Right lobe of liver (tissue), 6 donors: ENCODE data around the gene TRABD. TPM values are rescaled to one million over a fixed set of nuclear protein-coding genes. Genes with fewer than 3 reads are reported as not detected.

Source experiments
- ATAC-seq, 4 donors: fragments of 200-7000 bp; cut with Tn5 transposase; one replicate each; pipeline ENCODE4 v1.9.1; 2020; ENCODE audit warnings: mild to moderate bottlenecking in 4 of 4, moderate library complexity in 4 of 4
- DNase-seq, 3 donors: peaks; one replicate each; pipeline ENCODE4 v3.0.0-alpha.2; 2020
- H3K27ac ChIP-seq, 3 donors: fragments of 200-600 bp; one replicate each; pipeline ENCODE4 v1.8.0; 2022
- H3K27me3 ChIP-seq, 2 donors: fragments of 200-600 bp; one replicate each; pipeline ENCODE4 v1.8.0; 2022
- H3K36me3 ChIP-seq, 4 donors: fragments of 200-600 bp; sonication (generic) in 1 of 4; one replicate each; pipeline versions ENCODE4 v1.5.1 to v1.8.0; 2017 to 2022; ENCODE audit warnings: control low read depth in 1 of 4
- H3K4me1 ChIP-seq, 4 donors: fragments of 200-600 bp; sonication (generic) in 1 of 4; one replicate each; pipeline versions ENCODE4 v1.5.1 to v1.8.0; 2017 to 2022; ENCODE audit warnings: control low read depth in 1 of 4
- H3K4me3 ChIP-seq, 3 donors: fragments of 200-600 bp; one replicate each; pipeline ENCODE4 v1.8.0; 2022
- H3K9me3 ChIP-seq, 4 donors: fragments of 200-600 bp; sonication (generic) in 1 of 4; one replicate each; pipeline versions ENCODE4 v1.5.1 to v1.8.0; 2017 to 2022; ENCODE audit warnings: control low read depth in 1 of 4
- CTCF ChIP-seq, 4 donors: fragments of 200-600 bp in 3 of 4; fragments of 450-650 bp in 1 of 4; IDR thresholded peaks; one replicate each; pipeline versions ENCODE4 v1.5.1 to v1.8.0; 2016 to 2022; ENCODE audit warnings: antibody characterized with exemption in 4 of 4, mild to moderate bottlenecking in 2 of 4
- POLR2A ChIP-seq: fragments of 450-650 bp; IDR thresholded peaks from one replicate; pipeline ENCODE4 v1.6.1; 2017; ENCODE audit warnings: antibody characterized with exemption, mild to moderate bottlenecking
- WGBS: methylation state at CpG from one replicate; pipeline ENCODE4 v1.1.6; 2018; ENCODE audit warnings: low coverage, low lambda C conversion rate; ENCODE audit not compliant: insufficient coverage; ENCODE audit errors: missing lambda C conversion rate; 5-methylcytosine and 5-hydroxymethylcytosine counted together
- intact Hi-C, 2 donors: fragments of 100-400 bp; cut with DNase I; formaldehyde crosslinking; loops; one replicate each; pipeline versions ENCODE4 v1.11.2 to v1.14.1; 2022
- total RNA-seq, 6 experiments: library from RNA; depleted of rRNA in 2 of 6; stranded (reverse); fragments of >200 nt in 2 of 6; fragmentation: NEBNext Ultra II Directional in 3 of 6; extraction: Animal tissue kit (Norgen Biotek cat#: 25700) in 3 of 6; gene quantifications; one replicate each; pipeline versions ENCODE4 v1.1.0 to v1.2.4, GENCODE V29; 2016 to 2023
- donor health status: DM: no; HTN: yes; CAD: no.
- donor health status: DM: no; HTN: no; CAD: no.
- donor health status: DM: no; HTN: no; CAD: no.
- donor health status: DM: no; HTN: yes; CAD: no.
- donor health status: DM: no; HTN: yes; CAD: no.

TRABD gene
- total RNA-seq, 6 experiments from 2014 or later: 18.9 to 30.2 (median 22.8) TPM

- no peaks in the 10 kb centered on the region for H3K9me3 ChIP-seq
- DNase-seq (no peak), ATAC-seq (no peak)
- peaks cover 0 to 33% (median 13%) of the 10 kb centered on the region in 4 donors for H3K4me1 ChIP-seq
- WGBS: 100% methylated on average over 3 of the region's 61 CpGs
- no peak overlapping the region for H3K4me3 ChIP-seq
- H3K27me3 ChIP-seq: no peaks in the 10 kb centered on the region
- TF ChIP-seq POLR2A (no peak), CTCF (IDR thresholded peaks at IDR 0.05) (no peak)
- peaks cover 0 to 10% (median 2%) of the 10 kb centered on the region in 4 donors for H3K36me3 ChIP-seq
- intact Hi-C loops: no loop called here
- H3K27ac ChIP-seq: no peak overlapping the region
Observed at GRCh38 chr22:50197856-50198623, 12.3 kb downstream of the TRABD start.

GRCh38 chr22:50198624-50199017 lies 12.9 kb downstream of the TRABD start:
- H3K27ac ChIP-seq: no peak overlapping the region
- WGBS: 33% methylated on average over 1 of the region's 16 CpGs
- intact Hi-C loops: no loop called here
- TF ChIP-seq CTCF (IDR thresholded peaks at IDR 0.05) (no peak), POLR2A (no peak)
- H3K27me3 ChIP-seq: no peaks in the 10 kb centered on the region
- H3K4me3 ChIP-seq: no peak overlapping the region
- peaks cover 0 to 10% (median 2%) of the 10 kb centered on the region in 4 donors for H3K36me3 ChIP-seq
- ATAC-seq (no peak), DNase-seq (no peak)
- H3K9me3 ChIP-seq: no peaks in the 10 kb centered on the region
- H3K4me1 ChIP-seq: peaks cover 0 to 38% (median 16%) of the 10 kb centered on the region in 4 donors

- H3K36me3 ChIP-seq: peaks cover 0 to 10% (median 2%) of the 10 kb centered on the region in 4 donors
- H3K4me1 ChIP-seq: peaks cover 0 to 41% (median 16%) of the 10 kb centered on the region in 4 donors
- intact Hi-C loops: no loop called here
- no peaks in the 10 kb centered on the region for H3K9me3 ChIP-seq
- ATAC-seq: no peak
- H3K27me3 ChIP-seq: no peaks in the 10 kb centered on the region
- DNase-seq: no peak
- WGBS: 16% methylated on average over 7 of the region's 18 CpGs
- TF ChIP-seq POLR2A: no peak
- no peak for TF ChIP-seq CTCF (IDR thresholded peaks at IDR 0.05)
- H3K27ac ChIP-seq: peak overlapping the region in 1 of 3 donors; percentile 98
- H3K4me3 ChIP-seq: no peak overlapping the region
Observed at GRCh38 chr22:50199251-50199721, 13.6 kb downstream of the TRABD start.

GRCh38 chr22:50199829-50200460 lies 14.2 kb downstream of the TRABD start:
- ATAC-seq (no peak), DNase-seq (no peak)
- no peak for TF ChIP-seq CTCF (IDR thresholded peaks at IDR 0.05)
- TF ChIP-seq POLR2A: no peak
- peak overlapping the region; percentile 78 to 90 (median 79) for H3K4me3 ChIP-seq
- peak overlapping the region; percentile 75 to 98 (median 80) for H3K27ac ChIP-seq
- intact Hi-C loops: no loop called here
- H3K36me3 ChIP-seq: peaks cover 0 to 10% (median 2%) of the 10 kb centered on the region in 4 donors
- peaks cover 0 to 41% (median 14%) of the 10 kb centered on the region in 4 donors for H3K4me1 ChIP-seq
- WGBS: 0% methylated on average over 1 of the region's 34 CpGs
- H3K27me3 ChIP-seq: no peaks in the 10 kb centered on the region
- no peaks in the 10 kb centered on the region for H3K9me3 ChIP-seq
